Measurements from ENCODE around the gene MPPE1. TPM values are rescaled to one million over a fixed set of nuclear protein-coding genes. Genes with fewer than 3 reads are reported as not detected.
A peak's percentile ranks its signal among the peaks of the same experiment; 100 is the strongest.

MPPE1 gene
- total RNA-seq, 2 donors from 2014 or later, result 29.0 to 43.1 TPM

DNA sequence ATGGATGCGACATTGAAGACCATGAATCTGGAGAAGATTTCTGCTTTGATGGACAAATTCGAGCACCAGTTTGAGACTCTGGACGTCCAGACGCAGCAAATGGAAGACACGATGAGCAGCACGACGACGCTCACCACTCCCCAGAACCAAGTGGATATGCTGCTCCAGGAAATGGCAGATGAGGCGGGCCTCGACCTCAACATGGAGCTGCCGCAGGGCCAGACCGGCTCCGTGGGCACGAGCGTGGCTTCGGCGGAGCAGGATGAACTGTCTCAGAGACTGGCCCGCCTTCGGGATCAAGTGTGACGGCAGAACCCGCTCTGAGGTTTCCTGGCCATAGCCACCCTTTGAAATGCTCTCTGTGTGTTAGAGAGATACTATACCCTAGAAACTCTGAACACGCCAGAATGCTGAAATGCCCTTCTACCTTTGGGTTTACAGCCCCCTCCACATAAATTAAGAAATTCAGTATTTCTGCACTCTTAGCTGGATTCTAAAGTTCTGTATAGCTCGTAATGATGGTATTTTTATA, 56.2 kb downstream of the MPPE1 start:
- 0 to 1% methylated on average over 19 to 23 of the region's 23 CpGs for WGBS, 2 donors
- DNase-seq, result peak; percentile 28 to 48 (median 34)
- Histone ChIP-seq H3K27ac (peak overlapping the region in 3 of 4 donors; percentile 72 to 93 (median 92)), H3K4me3 (peak overlapping the region; percentile 87), H3K36me3 (replicated peaks in 1 of 2; ENCODE audit: insufficient read depth in 1 of 2, low read depth in 2 of 2) (no peaks in the 10 kb centered on the region), H3K4me1 (peaks cover 18% of the 10 kb centered on the region), H3K27me3 (no peaks in the 10 kb centered on the region), H3K9me3 (no peaks in the 10 kb centered on the region)
- intact Hi-C loops (cut with DNase I), result no loop called here
- TF ChIP-seq POLR2A (IDR thresholded peaks at IDR 0.05), result no peak
- no peak for TF ChIP-seq CTCF (IDR thresholded peaks at IDR 0.05)
- ATAC-seq, result peak; percentile 5

DNA sequence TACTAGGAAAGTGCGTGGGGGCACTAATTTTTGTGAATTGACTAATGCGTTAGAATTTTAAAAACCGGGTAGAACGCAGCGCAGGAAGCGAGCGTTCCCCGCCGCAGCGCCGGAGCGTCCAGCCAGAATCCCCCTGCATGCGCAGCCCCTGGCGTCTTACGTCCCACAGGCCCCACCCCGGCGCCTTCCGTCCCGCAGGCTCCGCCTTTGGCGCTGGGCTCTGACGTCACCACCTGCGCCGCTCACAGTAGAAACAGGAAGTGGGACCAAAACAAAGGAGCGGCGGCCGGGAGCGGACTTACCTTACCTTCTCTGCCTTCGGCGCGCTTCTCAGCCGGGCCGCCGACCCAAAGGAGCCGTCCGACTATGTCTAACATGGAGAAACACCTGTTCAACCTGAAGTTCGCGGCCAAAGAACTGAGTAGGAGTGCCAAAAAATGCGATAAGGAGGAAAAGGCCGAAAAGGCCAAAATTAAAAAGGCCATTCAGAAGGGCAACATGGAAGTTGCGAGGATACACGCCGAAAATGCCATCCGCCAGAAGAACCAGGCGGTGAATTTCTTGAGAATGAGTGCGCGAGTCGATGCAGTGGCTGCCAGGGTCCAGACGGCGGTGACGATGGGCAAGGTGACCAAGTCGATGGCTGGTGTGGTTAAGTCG, 56.8 kb downstream of the MPPE1 start, which contains the start of gene CHMP1B:
Gene CHMP1B (plus strand): TSS at position 268 of the 660 bp plus-strand sequence. CDS start 99 bp downstream, at position 367.
- Histone ChIP-seq H3K27ac (peak within 1 kb of the TSS; percentile 72 to 93 (median 88)), H3K4me3 (peak within 1 kb of the TSS; percentile 87), H3K4me1 (peaks cover 18% of the 10 kb centered on the region), H3K27me3 (no peaks in the 10 kb centered on the region), H3K9me3 (no peaks in the 10 kb centered on the region), H3K36me3 (replicated peaks in 1 of 2; ENCODE audit: insufficient read depth in 1 of 2, low read depth in 2 of 2) (no peaks in the 10 kb centered on the region)
- WGBS, 2 donors, result 0% methylated on average over 28 to 53 of the region's 53 CpGs
- ATAC-seq, result peak; percentile 98
- TF ChIP-seq CTCF (IDR thresholded peaks at IDR 0.05) (peak in 2 of 7 experiments; percentile 6 to 18), POLR2A (IDR thresholded peaks at IDR 0.05) (peak; percentile 92 to 97 (median 97))
- intact Hi-C loops (cut with DNase I), result no loop called here
- DNase-seq, result peak; percentile 97 to 99 (median 98)

DNA sequence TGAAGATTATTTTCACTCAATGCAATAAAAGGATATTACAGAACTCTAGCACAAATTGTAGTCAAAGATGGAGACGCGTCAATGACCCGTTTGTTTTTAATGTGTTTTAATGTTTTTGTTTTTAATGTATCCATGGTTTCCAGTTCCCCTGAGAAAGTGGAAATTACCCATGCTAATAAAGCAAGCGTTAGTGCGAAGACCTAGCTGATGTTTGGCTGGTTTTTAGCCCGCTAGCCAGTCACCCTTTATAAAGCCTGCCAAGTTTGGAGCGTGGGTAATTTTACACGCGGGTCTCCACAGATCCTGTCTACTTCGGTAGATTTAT, 57.3 kb downstream of the MPPE1 start:
- intact Hi-C loops (cut with DNase I), result no loop called here
- no peaks in the 10 kb centered on the region for H3K27me3 ChIP-seq
- H3K4me3 ChIP-seq, result peak overlapping the region; percentile 87
- DNase-seq (no peak), ATAC-seq (peak; percentile 60)
- H3K36me3 ChIP-seq (replicated peaks in 1 of 2; ENCODE audit: insufficient read depth in 1 of 2, low read depth in 2 of 2), result no peaks in the 10 kb centered on the region
- peak overlapping the region; percentile 72 to 93 (median 88) for H3K27ac ChIP-seq
- peaks cover 18% of the 10 kb centered on the region for H3K4me1 ChIP-seq
- WGBS, 2 donors, result 0 to 1% methylated on average over 10 of the region's 10 CpGs
- no peak for TF ChIP-seq POLR2A (IDR thresholded peaks at IDR 0.05)
- TF ChIP-seq CTCF (IDR thresholded peaks at IDR 0.05), result no peak
- H3K9me3 ChIP-seq, result no peaks in the 10 kb centered on the region

GRCh38 chr18:11849841-11850634, 58.1 kb downstream of the MPPE1 start:
- Histone ChIP-seq H3K36me3 (replicated peaks in 1 of 2; ENCODE audit: insufficient read depth in 1 of 2, low read depth in 2 of 2) (no peaks in the 10 kb centered on the region), H3K27ac (peak overlapping the region; percentile 72 to 93 (median 82)), H3K4me3 (peak overlapping the region in 1 of 2 donors; percentile 87), H3K27me3 (no peaks in the 10 kb centered on the region), H3K4me1 (peaks cover 18% of the 10 kb centered on the region), H3K9me3 (no peaks in the 10 kb centered on the region)
- TF ChIP-seq CTCF (IDR thresholded peaks at IDR 0.05) (peak in 1 of 7 experiments; percentile 9), POLR2A (IDR thresholded peaks at IDR 0.05) (peak in 2 of 3 donors; percentile 60)
- 3 to 6% methylated on average over 10 to 17 of the region's 17 CpGs for WGBS, 2 donors
- intact Hi-C loops (cut with DNase I), result no loop called here
- DNase-seq (peak; percentile 62 to 77 (median 67)), ATAC-seq (peak; percentile 52)

All from body of pancreas (tissue), 4 donors.